Measurements from ENCODE around the gene NPAT.

DNA sequence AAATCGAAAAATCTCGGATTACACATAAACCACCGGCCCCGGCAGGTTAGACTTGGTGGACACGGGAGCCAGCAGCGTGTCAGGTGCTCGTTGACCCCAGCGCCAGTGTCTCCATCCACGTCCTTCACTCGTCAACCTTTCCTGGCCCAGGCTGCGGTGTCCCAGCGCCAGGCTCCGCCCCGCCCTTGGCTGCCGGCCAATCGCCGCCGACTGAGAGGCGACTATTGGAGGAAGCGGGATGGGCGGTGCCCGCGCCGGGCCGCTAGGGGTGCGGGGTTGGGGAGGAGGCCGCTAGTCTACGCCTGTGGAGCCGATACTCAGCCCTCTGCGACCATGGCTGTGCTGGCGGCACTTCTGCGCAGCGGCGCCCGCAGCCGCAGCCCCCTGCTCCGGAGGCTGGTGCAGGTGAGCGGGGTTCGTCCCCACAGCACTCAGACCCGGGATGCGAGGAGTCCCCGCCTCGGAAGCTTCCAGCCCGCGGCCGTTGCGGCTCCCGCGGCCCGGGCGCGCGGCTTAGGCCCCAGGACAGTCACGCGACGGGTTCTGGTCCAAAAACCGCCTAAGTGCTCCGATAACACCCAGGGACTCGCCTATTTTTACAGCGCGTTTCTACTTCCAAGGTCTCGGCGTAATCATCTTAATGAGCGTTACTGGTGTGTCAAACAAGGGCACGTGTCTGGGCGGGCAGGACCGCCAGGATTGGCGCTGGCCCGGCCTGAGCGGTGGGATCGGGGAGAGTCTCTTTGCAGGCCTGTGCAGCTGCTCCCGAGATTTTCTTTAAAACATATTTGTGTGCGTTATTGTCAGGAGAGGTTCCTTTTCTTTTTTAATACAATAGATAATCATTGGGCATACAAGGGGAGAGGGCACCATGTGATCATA is 100.9 kb downstream of the NPAT start, which contains the start of gene ACAT1:
- TF ChIP-seq CBFB (CRISPR knock-in tag; IDR thresholded peaks at IDR 0.05) (0 out of 2 replicates have a peak, but pooled peaks have one; percentile 31), SREBF2 (CRISPR knock-in tag; IDR thresholded peaks at IDR 0.05) (no peak), FOXA1 (IDR thresholded peaks at IDR 0.05; ENCODE audit: borderline replicate concordance) (no peak)

All from K562 (cell line).